OCI-LY1 (cell line): ENCODE data around the gene NLK.

Experiments
- H2AFZ ChIP-seq: fragments of 200-600 bp; sonication (generic), shearing (Covaris generic); 2 replicates; pipeline ENCODE4 v1.6.0; 2014; ENCODE audit warnings: antibody characterized with exemption, mild to moderate bottlenecking, low read length
- H3F3A ChIP-seq: fragments of 200-600 bp; sonication (generic), shearing (Covaris generic); 2 replicates; pipeline ENCODE4 v1.6.0; 2014; ENCODE audit warnings: mild to moderate bottlenecking, antibody characterized with exemption, low read length, moderate library complexity; ENCODE audit not compliant: insufficient read depth
- H3K27ac ChIP-seq: fragments of 200-600 bp; sonication (generic); 2 replicates; pipeline ENCODE4 v1.5.1; 2014; ENCODE audit warnings: low read length, mixed run types, mild to moderate bottlenecking, low read depth; ENCODE audit not compliant: poor library complexity, severe bottlenecking
- H3K27me3 ChIP-seq: fragments of 200-600 bp; sonication (generic); 2 replicates; pipeline ENCODE4 v1.6.0; 2014; ENCODE audit warnings: antibody characterized with exemption, mild to moderate bottlenecking, low read length, moderate library complexity; ENCODE audit not compliant: insufficient read depth
- H3K36me3 ChIP-seq: fragments of 200-600 bp; sonication (generic); 2 replicates; pipeline ENCODE4 v1.6.1; 2014; ENCODE audit warnings: mild to moderate bottlenecking, antibody characterized with exemption, low read length, moderate library complexity, mixed read lengths; ENCODE audit not compliant: insufficient read depth
- H3K4me1 ChIP-seq: fragments of 200-600 bp; sonication (generic); 2 replicates; pipeline ENCODE4 v1.5.1; 2014; ENCODE audit warnings: mild to moderate bottlenecking, low read length, moderate library complexity; ENCODE audit not compliant: insufficient read depth, severe bottlenecking
- H3K4me2 ChIP-seq: fragments of 200-600 bp; sonication (generic), shearing (Covaris generic); 2 replicates; pipeline ENCODE4 v1.6.1; 2014; ENCODE audit warnings: low read length
- H3K4me3 ChIP-seq: fragments of 200-600 bp; sonication (generic); 2 replicates; pipeline ENCODE4 v1.5.1; 2014; ENCODE audit warnings: low read length, low read depth, mild to moderate bottlenecking, mixed read lengths; ENCODE audit not compliant: poor library complexity, severe bottlenecking
- H3K79me2 ChIP-seq: fragments of 200-600 bp; shearing (Covaris generic); 2 replicates; pipeline ENCODE4 v1.6.1; 2016; ENCODE audit warnings: mixed run types, low read length, mixed read lengths; ENCODE audit not compliant: insufficient read depth
- H3K9ac ChIP-seq: fragments of 200-600 bp; sonication (generic), shearing (Covaris generic); 2 replicates; pipeline ENCODE4 v1.6.1; 2014; ENCODE audit warnings: mild to moderate bottlenecking, low read length, mixed read lengths
- H3K9me2 ChIP-seq: fragments of 200-600 bp; sonication (generic), shearing (Covaris generic); 2 replicates; pipeline ENCODE4 v1.6.1; 2014; ENCODE audit warnings: low read depth, mild to moderate bottlenecking, low read length, mixed read lengths
- H3K9me3 ChIP-seq: fragments of 200-600 bp; shearing (Covaris generic); 2 replicates; pipeline ENCODE4 v1.6.1; 2014; ENCODE audit warnings: low read length, mixed read lengths
- H4K20me1 ChIP-seq: fragments of 200-600 bp; sonication (generic), shearing (Covaris generic); 2 replicates; pipeline ENCODE4 v1.6.0; 2016; ENCODE audit warnings: mild to moderate bottlenecking, low read length; ENCODE audit not compliant: insufficient read depth
- CTCF ChIP-seq: fragments of 200-600 bp; sonication (generic), shearing (Covaris generic); IDR thresholded peaks from 2 replicates; pipeline ENCODE4 v1.5.1; 2017; ENCODE audit warnings: mild to moderate bottlenecking, antibody characterized with exemption, low read length, moderate library complexity, mixed read lengths
- EZH2 ChIP-seq: fragments of 200-600 bp; sonication (generic), shearing (Covaris generic); IDR thresholded peaks from 2 replicates; pipeline ENCODE4 v1.8.0; 2017; ENCODE audit warnings: borderline replicate concordance, mixed run types, mild to moderate bottlenecking, antibody characterized with exemption, low read length, moderate library complexity, mixed read lengths

The NLK gene

GRCh38 chr17:28125526-28126378 lies 83.3 kb downstream of the NLK start:
- no peak for TF ChIP-seq EZH2
- TF ChIP-seq CTCF: no peak
- Histone ChIP-seq H3K9ac (no peak overlapping the region), H2AFZ (no peak overlapping the region), H3K4me3 (no peak overlapping the region), H3K27me3 (no peaks in the 10 kb centered on the region), H3K4me1 (no peaks in the 10 kb centered on the region), H3K79me2 (no peaks in the 10 kb centered on the region), H3K4me2 (no peak overlapping the region), H3K36me3 (peaks cover 39% of the 10 kb centered on the region), H3K9me2 (no peaks in the 10 kb centered on the region), H4K20me1 (no peaks in the 10 kb centered on the region), H3K27ac (no peak overlapping the region), H3K9me3 (no peaks in the 10 kb centered on the region), H3F3A (no peaks in the 10 kb centered on the region)

- Histone ChIP-seq H3K9me2 (no peaks in the 10 kb centered on the region), H2AFZ (no peak overlapping the region), H3K9ac (no peak overlapping the region), H3F3A (no peaks in the 10 kb centered on the region), H3K36me3 (peaks cover 40% of the 10 kb centered on the region), H4K20me1 (no peaks in the 10 kb centered on the region), H3K4me2 (no peak overlapping the region), H3K4me1 (no peaks in the 10 kb centered on the region), H3K27me3 (no peaks in the 10 kb centered on the region), H3K27ac (no peak overlapping the region), H3K9me3 (no peaks in the 10 kb centered on the region), H3K4me3 (no peak overlapping the region), H3K79me2 (no peaks in the 10 kb centered on the region)
- no peak for TF ChIP-seq EZH2
- no peak for TF ChIP-seq CTCF
Observed at GRCh38 chr17:28127196-28127595, 84.7 kb downstream of the NLK start.

GRCh38 chr17:28128779-28129178 lies 86.3 kb downstream of the NLK start:
- TF ChIP-seq EZH2 (no peak), CTCF (no peak)
- Histone ChIP-seq H3K27ac (no peak overlapping the region), H3K4me1 (no peaks in the 10 kb centered on the region), H3K27me3 (no peaks in the 10 kb centered on the region), H3K9me2 (no peaks in the 10 kb centered on the region), H3K79me2 (no peaks in the 10 kb centered on the region), H3K4me2 (no peak overlapping the region), H2AFZ (no peak overlapping the region), H3K4me3 (no peak overlapping the region), H3K9ac (no peak overlapping the region), H3F3A (no peaks in the 10 kb centered on the region), H3K9me3 (no peaks in the 10 kb centered on the region), H4K20me1 (no peaks in the 10 kb centered on the region), H3K36me3 (peaks cover 41% of the 10 kb centered on the region; the same call in 1 of the 2 replicates)
